Tibial nerve (tissue), 4 donors: ENCODE data around the gene DUSP18. TPM values are rescaled to one million over a fixed set of nuclear protein-coding genes. Genes with fewer than 3 reads are reported as not detected.

Experiments used
- DNase-seq, 2 donors: peaks; one replicate each; pipeline ENCODE4 v3.0.0-alpha.2; 2019; ENCODE audit warnings: low spot score in 2 of 2
- H3K27ac ChIP-seq, 4 donors: fragments of 200-600 bp; sonication (generic) in 3 of 4; one replicate each; pipeline ENCODE4 v1.5.1; 2017 to 2019; ENCODE audit warnings: mild to moderate bottlenecking in 1 of 4
- H3K27me3 ChIP-seq, 2 donors: fragments of 200-600 bp; sonication (generic) in 1 of 2; one replicate each; pipeline versions ENCODE4 v1.5.1 to v1.6.0; 2017 to 2019
- H3K36me3 ChIP-seq, 3 donors: fragments of 200-600 bp; sonication (generic); one replicate each; pipeline ENCODE4 v1.5.1; 2018 to 2019
- H3K4me1 ChIP-seq, 4 donors: fragments of 200-600 bp; sonication (generic) in 3 of 4; one replicate each; pipeline ENCODE4 v1.5.1; 2017 to 2019
- H3K4me3 ChIP-seq, 4 donors: fragments of 200-600 bp; sonication (generic) in 3 of 4; one replicate each; pipeline ENCODE4 v1.5.1; 2017 to 2019; ENCODE audit warnings: mild to moderate bottlenecking in 1 of 4, moderate library complexity in 1 of 4
- H3K9me3 ChIP-seq, 4 donors: fragments of 200-600 bp; sonication (generic) in 3 of 4; one replicate each; pipeline ENCODE4 v1.5.1; 2017 to 2019
- EP300 ChIP-seq, 2 donors: sonication (generic); formaldehyde crosslinking; IDR thresholded peaks; one replicate each; pipeline ENCODE4 v1.6.1; 2017; ENCODE audit warnings: antibody characterized with exemption in 2 of 2, mild to moderate bottlenecking in 1 of 2
- POLR2A ChIP-seq, 2 donors: fragments of 450-650 bp; IDR thresholded peaks; one replicate each; pipeline ENCODE4 v1.6.1; 2017; ENCODE audit warnings: antibody characterized with exemption in 2 of 2, mild to moderate bottlenecking in 2 of 2, moderate library complexity in 2 of 2
- WGBS, 2 donors: methylation state at CpG; one replicate each; pipeline ENCODE4 v1.1.5; 2018; 5-methylcytosine and 5-hydroxymethylcytosine counted together
- total RNA-seq, 4 donors: library from RNA; depleted of rRNA; stranded (reverse); fragments of >200 nt; gene quantifications; one replicate each; pipeline ENCODE4 v1.1.0, GENCODE V29; 2016
- TF ChIP-seq, protein P1 (sequence below), 5 experiments: fragments of 200-600 bp in 3 of 5; fragments of 450-650 bp in 2 of 5; sonication (generic) in 3 of 5; IDR thresholded peaks; one replicate each; pipeline ENCODE4 v1.5.1; 2016 to 2019; ENCODE audit warnings: antibody characterized with exemption in 5 of 5, mild to moderate bottlenecking in 3 of 5, moderate library complexity in 2 of 5

Gene DUSP18
- total RNA-seq, 4 donors from 2014 or later = 8.8 to 12.0 (median 10.4) TPM

DNA sequence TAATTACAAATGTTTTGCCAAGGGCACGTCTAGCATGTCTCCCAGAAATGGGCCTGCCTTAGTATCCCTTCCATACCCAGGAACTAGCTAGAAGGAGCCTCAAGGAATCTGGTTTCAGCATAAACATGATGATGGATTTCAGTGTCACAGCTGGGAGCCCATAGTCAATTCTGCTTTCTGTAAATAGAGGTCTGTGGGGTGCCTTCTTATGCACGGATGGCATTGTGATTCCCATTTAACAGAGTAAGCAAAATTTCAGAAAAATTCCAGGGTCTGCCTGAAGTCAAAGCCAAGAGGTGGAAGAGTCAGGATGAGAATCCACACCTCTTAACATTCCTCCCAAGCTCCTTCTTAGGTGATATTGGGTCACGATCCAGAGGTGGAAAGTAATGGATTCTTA, 12.1 kb downstream of the DUSP18 start:
- Histone ChIP-seq H3K27ac (no peak overlapping the region), H3K27me3 (no peaks in the 10 kb centered on the region), H3K9me3 (no peaks in the 10 kb centered on the region), H3K4me3 (no peak overlapping the region), H3K4me1 (peaks cover 0 to 6% (median 2%) of the 10 kb centered on the region in 4 donors), H3K36me3 (peaks cover 0 to 40% (median 0%) of the 10 kb centered on the region in 3 donors)
- WGBS, 2 donors = 57 to 62% methylated on average over 3 of the region's 3 CpGs
- DNase-seq = no peak
- TF ChIP-seq EP300 (IDR thresholded peaks at IDR 0.05) = no peak

DNA sequence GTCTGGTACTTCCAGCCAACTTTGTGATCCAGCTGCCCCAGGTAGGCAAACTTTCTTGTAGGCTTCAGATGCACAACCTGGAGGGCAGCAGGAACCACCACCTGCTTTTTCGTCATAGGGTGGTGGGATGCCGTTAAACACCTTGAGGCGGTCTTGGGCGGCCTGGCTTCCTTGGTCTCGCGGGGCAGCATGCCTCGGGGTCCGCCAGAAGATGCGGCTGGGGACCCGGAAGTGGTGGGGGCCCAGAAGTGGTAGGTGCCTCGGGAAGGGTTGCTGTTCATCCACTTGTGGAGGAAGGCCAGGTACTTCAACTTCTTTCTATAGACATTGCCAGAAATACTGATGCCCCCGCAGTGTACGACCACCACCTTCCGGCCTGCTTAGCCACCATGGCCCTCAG, 13.3 kb downstream of the DUSP18 start:
- TF ChIP-seq EP300 (IDR thresholded peaks at IDR 0.05) (no peak), POLR2A (IDR thresholded peaks at IDR 0.05) (no peak)
- TF ChIP-seq, protein P1, sequence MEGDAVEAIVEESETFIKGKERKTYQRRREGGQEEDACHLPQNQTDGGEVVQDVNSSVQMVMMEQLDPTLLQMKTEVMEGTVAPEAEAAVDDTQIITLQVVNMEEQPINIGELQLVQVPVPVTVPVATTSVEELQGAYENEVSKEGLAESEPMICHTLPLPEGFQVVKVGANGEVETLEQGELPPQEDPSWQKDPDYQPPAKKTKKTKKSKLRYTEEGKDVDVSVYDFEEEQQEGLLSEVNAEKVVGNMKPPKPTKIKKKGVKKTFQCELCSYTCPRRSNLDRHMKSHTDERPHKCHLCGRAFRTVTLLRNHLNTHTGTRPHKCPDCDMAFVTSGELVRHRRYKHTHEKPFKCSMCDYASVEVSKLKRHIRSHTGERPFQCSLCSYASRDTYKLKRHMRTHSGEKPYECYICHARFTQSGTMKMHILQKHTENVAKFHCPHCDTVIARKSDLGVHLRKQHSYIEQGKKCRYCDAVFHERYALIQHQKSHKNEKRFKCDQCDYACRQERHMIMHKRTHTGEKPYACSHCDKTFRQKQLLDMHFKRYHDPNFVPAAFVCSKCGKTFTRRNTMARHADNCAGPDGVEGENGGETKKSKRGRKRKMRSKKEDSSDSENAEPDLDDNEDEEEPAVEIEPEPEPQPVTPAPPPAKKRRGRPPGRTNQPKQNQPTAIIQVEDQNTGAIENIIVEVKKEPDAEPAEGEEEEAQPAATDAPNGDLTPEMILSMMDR (IDR thresholded peaks at IDR 0.05) = no peak
- 95 to 96% methylated on average over 14 of the region's 14 CpGs for WGBS, 2 donors
- Histone ChIP-seq H3K4me3 (no peak overlapping the region), H3K9me3 (no peaks in the 10 kb centered on the region), H3K27me3 (no peaks in the 10 kb centered on the region), H3K4me1 (peaks cover 0 to 15% (median 3%) of the 10 kb centered on the region in 4 donors), H3K36me3 (peaks cover 0 to 30% (median 0%) of the 10 kb centered on the region in 3 donors), H3K27ac (no peak overlapping the region)
- no peak for DNase-seq

DNA sequence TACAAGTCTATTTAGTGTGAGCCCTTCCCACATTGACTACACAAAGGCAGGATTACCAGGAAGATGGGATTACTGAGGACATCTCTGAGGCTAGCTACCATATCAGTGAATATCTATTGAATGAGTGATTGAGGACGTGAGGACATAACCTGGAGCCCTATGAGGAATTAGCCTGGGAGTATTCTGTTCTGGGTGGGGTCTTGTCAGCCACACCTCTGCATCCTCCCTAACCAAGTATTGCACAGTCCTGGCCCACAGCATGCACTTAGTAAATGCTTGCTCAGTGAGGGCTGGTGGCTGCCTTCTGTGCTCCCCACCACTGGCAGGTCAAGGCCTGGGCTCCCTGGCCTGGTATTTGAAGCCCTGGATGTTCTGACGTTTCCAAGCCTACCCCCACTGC, 14.8 kb downstream of the DUSP18 start:
- TF ChIP-seq, protein P1 (IDR thresholded peaks at IDR 0.05) = no peak
- TF ChIP-seq EP300 (IDR thresholded peaks at IDR 0.05) (no peak), POLR2A (IDR thresholded peaks at IDR 0.05) (no peak)
- no peak for DNase-seq
- H3K4me1 ChIP-seq = peaks cover 0 to 15% (median 3%) of the 10 kb centered on the region in 4 donors
- H3K4me3 ChIP-seq = no peak overlapping the region
- 75 to 91% methylated on average over 2 of the region's 2 CpGs for WGBS, 2 donors
- no peaks in the 10 kb centered on the region for H3K27me3 ChIP-seq
- peaks cover 0 to 16% (median 0%) of the 10 kb centered on the region in 3 donors for H3K36me3 ChIP-seq
- H3K27ac ChIP-seq = no peak overlapping the region
- H3K9me3 ChIP-seq = no peaks in the 10 kb centered on the region

DNA sequence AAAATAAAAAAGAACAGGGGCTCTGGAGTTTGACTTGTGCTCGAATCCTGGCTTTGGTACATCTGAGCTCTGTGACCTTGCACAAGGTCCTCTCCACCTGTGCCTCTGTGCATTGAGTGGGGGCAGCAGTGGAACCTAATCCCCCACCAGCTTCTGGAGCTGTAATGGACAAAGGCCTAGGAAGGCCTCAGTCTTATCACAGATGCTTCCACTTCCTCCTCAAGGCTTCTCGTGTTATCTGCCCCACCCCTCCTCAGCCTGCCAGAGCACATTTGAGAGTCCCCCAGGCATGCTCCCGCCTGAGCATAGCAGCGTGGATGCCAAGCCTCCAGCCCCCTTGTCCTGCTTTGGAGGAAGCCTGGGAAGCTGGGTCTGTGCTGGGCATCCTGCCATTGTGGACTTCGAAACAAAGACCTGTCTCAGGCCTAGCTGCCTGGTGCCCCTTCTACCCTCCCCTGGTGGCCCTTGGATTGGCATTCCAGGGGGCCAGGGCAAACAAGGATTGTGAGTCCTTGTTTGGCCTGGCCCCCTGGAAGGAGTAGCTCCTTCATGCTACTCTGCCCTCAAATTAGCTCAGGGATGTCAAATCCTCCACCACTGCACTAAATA, 17.1 kb downstream of the DUSP18 start:
- no peaks in the 10 kb centered on the region for H3K9me3 ChIP-seq
- WGBS, 2 donors = 30 to 43% methylated on average over 5 of the region's 5 CpGs
- H3K27me3 ChIP-seq = no peaks in the 10 kb centered on the region
- H3K4me3 ChIP-seq = no peak overlapping the region
- DNase-seq = no peak
- TF ChIP-seq, protein P1 (IDR thresholded peaks at IDR 0.05) = no peak
- TF ChIP-seq EP300 (IDR thresholded peaks at IDR 0.05) (no peak), POLR2A (IDR thresholded peaks at IDR 0.05) (no peak)
- peaks cover 0 to 21% (median 0%) of the 10 kb centered on the region in 3 donors for H3K36me3 ChIP-seq
- H3K4me1 ChIP-seq = peaks cover 0 to 15% (median 3%) of the 10 kb centered on the region in 4 donors
- peak overlapping the region in 2 of 4 donors; percentile 8 to 57 for H3K27ac ChIP-seq

DNA sequence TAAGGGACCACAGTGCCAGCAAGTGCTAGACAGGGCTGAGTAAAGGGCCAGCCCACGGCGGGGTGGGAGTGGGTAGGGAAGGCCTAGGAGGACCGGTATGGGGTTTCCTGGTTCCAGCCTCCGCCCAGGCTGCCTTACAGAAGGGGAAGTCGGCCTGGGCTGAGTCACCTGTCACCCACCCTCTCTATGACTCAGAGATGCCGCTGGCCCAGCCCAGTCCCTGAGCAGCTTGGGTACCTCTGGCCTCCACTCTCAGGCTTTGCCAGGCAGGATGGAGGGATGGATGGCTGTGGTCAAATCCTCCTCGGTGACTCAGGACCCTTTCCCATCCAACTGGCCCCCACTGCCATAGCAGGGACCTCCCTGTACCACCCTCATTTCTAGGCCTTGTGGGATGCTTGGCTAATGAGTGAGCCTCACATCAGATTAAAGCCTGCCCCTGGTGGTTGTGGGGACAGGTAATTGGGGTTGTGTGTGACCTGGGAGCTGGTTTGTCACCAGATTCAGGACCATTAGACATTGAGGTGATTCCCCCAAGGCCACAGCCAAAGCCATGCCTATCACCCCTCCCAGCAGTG, 18.2 kb downstream of the DUSP18 start:
- no peak overlapping the region for H3K27ac ChIP-seq
- peaks cover 0 to 17% (median 0%) of the 10 kb centered on the region in 3 donors for H3K36me3 ChIP-seq
- 56 to 75% methylated on average over 7 of the region's 7 CpGs for WGBS, 2 donors
- H3K9me3 ChIP-seq = no peaks in the 10 kb centered on the region
- no peak for DNase-seq
- TF ChIP-seq, protein P1 (IDR thresholded peaks at IDR 0.05) = no peak
- no peaks in the 10 kb centered on the region for H3K27me3 ChIP-seq
- peaks cover 0 to 19% (median 3%) of the 10 kb centered on the region in 4 donors for H3K4me1 ChIP-seq
- H3K4me3 ChIP-seq = no peak overlapping the region
